ENCODE data around the gene PCMT1.

- TF ChIP-seq YY1 (IDR thresholded peaks at IDR 0.05; ENCODE audit: insufficient read depth, insufficient read length) (no peak), SUZ12 (IDR thresholded peaks at IDR 0.05; ENCODE audit: extremely low read depth, insufficient read depth, insufficient read length) (no peak), ZNF274 (IDR thresholded peaks at IDR 0.05; ENCODE audit: low read depth, low read length) (no peak)
These were observed 102.6 kb downstream of the PCMT1 start for GRCh38 chr6:149852180-149852579.
